H1 (cell line): Measurements from ENCODE around the gene SLC6A12. TPM values are rescaled to one million over a fixed set of nuclear protein-coding genes. Genes with fewer than 3 reads are reported as not detected.

ENCODE experiments used
- CEBPB ChIP-seq: IDR thresholded peaks from 2 replicates; pipeline ENCODE4 v1.6.1; 2012; ENCODE audit warnings: low read depth, low read length
- EP300 ChIP-seq, 2 experiments: IDR thresholded peaks; 1 replicate in 1 of 2; 2 replicates in 1 of 2; pipeline ENCODE4 v1.6.1; 2011 to 2012; ENCODE audit warnings: low read depth in 2 of 2, low read length in 2 of 2, mild to moderate bottlenecking in 2 of 2, borderline replicate concordance in 1 of 2, inconsistent platforms in 1 of 2, moderate library complexity in 1 of 2
- polyA plus RNA-seq, 7 experiments: library from polyadenylated mRNA; depleted of rRNA in 3 of 7; stranded (reverse) in 5 of 7; unstranded in 2 of 7; fragments of >200 nt in 5 of 7; fragments of 200-250 nt in 2 of 7; gene quantifications; 1 replicate in 5 of 7; 2 replicates in 1 of 7; 4 replicates in 1 of 7; pipeline versions ENCODE4 v1.2.1 to v1.2.3, GENCODE V29; 2011 to 2013; ENCODE audit warnings: missing spikeins in 2 of 7, mixed read lengths in 2 of 7
- total RNA-seq: library from RNA; stranded (reverse); fragmentation: NEBNext Ultra II Directional; extraction: Animal tissue kit (Norgen Biotek cat#: 25700); gene quantifications from 2 replicates; pipeline ENCODE4 v1.2.1, GENCODE V29; 2021

The SLC6A12 gene
- total and polyA plus RNA-seq, 2 of the 8 experiments (the other 6 are each of a cell fraction or from before 2014, with no cell fraction given), result 0.70 to 1.1 TPM

- TF ChIP-seq CEBPB, result no peak
- no peak for TF ChIP-seq EP300 (IDR thresholded peaks at IDR 0.05; ENCODE audit: borderline replicate concordance in 1 of 2, low read depth in 2 of 2, low read length in 2 of 2)
These were observed 19.6 kb upstream of the SLC6A12 start (continued) for GRCh38 chr12:233615-233968.
